ENCODE measurements around the gene PCP4.

The PCP4 gene

GRCh38 chr21:39924577-39925308 is 57.5 kb downstream of the PCP4 start:
- DNase-seq: no peak

GRCh38 chr21:39927304-39927886 is 60.2 kb downstream of the PCP4 start:
- no peak for DNase-seq

DNA sequence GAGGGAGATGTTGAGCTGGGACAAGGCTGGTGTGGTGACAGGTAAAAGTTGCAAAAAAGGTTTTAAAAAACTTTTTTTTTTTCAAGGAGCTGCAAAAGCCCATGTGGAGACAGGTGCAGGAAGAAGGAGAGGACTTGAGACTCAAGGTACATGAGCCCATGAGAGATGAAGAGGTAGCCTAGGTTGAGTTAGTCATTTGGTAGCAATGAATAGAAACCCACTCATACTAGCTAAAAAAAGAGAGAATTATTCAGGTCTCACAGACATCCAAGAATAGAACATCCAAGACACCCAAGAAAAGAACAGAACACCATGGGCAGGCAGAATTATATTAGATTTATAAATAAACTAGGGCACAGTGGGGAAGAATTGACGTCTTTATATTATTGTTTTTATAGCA is 65.1 kb downstream of the PCP4 start:
- no peak for DNase-seq

GRCh38 chr21:39934895-39935294 is 67.7 kb downstream of the PCP4 start:
- DNase-seq: no peak

DNA sequence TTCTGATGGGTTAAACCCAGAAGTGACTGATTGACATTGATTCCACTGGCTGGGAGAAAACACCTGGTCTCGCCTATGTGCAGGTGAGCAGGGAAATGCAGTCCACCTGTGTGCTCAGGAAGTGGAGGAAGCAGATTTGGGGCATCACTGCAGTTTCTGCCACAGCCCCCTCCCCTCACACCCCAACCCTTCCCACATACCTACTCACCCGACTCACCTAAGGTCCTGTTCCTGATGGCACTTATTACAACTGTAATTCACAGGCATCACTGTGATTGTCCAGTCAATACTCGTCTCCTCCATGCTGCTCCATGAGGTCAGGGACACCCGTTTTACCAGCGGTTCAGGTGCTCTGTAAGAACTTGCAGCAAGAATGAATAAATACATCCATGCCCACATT is 68.5 kb downstream of the PCP4 start:
- DNase-seq: no peak

DNA sequence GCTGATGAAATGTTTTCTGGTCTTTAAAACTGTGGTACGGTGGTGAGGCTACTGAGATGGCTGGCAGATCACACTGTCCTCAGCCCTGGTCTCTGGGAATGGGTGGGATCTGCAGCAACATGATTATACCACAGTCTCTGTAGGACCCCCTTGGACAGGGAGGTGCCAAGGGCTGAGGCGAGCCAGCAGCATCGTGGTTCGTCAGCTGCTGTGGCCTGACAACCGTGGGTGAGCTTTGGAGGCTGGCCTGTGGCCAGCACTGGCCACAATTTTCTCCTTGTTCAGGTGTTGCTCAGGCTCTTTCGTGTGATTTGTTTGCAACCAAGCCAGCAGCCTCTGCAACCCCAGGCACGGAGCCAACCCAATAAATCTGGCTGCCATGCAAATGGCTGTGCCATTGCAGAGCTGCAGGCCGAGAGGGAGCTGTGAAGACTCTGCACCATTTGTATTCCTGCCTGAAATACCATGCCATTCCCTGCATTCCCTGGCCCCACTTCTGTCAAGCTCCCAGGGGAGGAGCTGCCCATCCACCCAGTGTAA is 70.9 kb downstream of the PCP4 start:
- no peak for DNase-seq

GRCh38 chr21:39946199-39946598 is 79.0 kb downstream of the PCP4 start:
- no peak for DNase-seq

DNA sequence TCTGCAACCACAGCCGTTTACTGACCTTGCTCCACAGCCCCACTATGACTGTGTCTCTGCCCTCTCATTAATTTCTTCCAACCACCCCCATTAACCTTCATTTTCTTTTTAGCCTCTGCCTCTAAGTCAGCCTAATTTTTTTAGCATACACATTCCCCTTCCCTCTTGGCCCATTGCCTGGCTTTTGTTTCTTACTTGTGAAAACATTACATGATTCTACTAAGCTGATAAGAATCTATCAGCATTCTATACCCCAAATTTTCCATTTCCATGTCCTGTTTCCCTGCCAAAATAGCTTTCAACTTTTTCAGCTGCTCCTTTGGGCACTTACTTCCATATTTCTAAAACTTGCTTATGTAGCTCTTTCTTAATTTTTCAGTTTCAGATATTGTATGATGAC is 79.8 kb downstream of the PCP4 start:
- no peak for DNase-seq

- no peak for DNase-seq
These were observed 84.2 kb downstream of the PCP4 start for GRCh38 chr21:39951183-39952101.

DNA sequence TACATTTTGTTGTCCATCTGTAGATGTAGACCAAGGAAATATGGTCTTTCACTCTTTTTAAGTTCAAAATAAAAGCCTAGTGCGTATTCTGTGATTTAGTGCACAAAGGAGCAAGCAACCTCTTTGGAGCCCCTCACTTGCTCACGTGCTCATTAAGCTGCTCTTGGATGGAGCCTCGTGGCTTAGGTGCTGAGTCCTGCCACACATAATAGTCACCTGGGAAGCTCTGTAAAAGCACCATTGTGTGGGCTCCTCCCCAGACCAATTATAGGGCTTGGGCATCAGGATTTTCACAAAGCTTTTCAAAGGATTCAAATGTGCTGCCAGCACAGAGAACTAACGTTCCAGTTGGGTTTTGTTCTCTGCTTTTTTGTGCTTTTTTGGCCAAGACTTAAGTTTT is 85.0 kb downstream of the PCP4 start:
- DNase-seq: no peak

- DNase-seq: no peak
These were observed 87.3 kb downstream of the PCP4 start for GRCh38 chr21:39954570-39954969.

- DNase-seq: no peak
These were observed 88.1 kb downstream of the PCP4 start for GRCh38 chr21:39955326-39955725.

GRCh38 chr21:39956586-39956985 is 89.3 kb downstream of the PCP4 start:
- DNase-seq: no peak

- DNase-seq: no peak
These were observed 91.5 kb downstream of the PCP4 start for GRCh38 chr21:39958731-39959130.

DNA sequence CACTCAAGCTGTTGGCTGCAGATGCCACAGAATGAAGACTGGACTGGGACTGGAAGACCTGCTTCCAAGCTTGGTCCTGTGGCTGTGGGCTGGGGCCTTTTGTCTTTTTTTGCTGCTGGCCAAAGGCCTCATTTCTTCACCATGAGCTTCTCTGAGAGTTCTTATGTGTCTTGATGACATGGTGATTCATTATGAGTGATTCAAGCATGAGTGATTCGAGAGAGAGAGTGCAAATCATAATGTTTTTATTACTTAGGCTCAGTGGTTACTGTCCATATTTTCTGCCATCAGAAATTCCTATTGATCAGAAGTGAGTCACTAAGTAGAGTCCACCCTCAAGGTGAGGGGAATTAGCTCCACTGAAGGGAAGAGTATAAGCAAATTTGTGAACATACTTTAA is 94.0 kb downstream of the PCP4 start:
- DNase-seq: no peak

DNA sequence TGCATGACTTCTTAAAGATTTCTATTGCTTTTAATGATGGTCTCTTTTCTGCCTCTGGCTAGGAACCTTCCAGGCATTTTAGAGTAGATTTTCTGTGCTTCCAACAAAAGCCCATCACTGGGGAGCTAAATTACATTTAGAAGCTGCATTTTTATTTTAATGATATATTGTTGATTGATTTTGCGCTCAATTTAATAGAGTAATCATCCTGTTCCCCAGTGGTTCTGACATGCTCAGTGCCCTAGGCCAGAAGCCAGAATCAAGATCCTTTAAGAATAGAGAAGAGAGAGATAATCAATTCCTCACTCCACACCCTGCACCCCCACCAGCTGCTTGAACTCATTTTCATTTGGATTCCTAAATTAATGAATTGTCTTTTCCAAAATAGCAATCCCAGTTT is 97.8 kb downstream of the PCP4 start:
- DNase-seq: no peak

GRCh38 chr21:39966786-39967185 is 99.5 kb downstream of the PCP4 start:
- no peak for DNase-seq

GRCh38 chr21:39968010-39968409 is 100.8 kb downstream of the PCP4 start:
- DNase-seq: no peak

- no peak for DNase-seq
These were observed 102.6 kb downstream of the PCP4 start for GRCh38 chr21:39969691-39970364.

DNA sequence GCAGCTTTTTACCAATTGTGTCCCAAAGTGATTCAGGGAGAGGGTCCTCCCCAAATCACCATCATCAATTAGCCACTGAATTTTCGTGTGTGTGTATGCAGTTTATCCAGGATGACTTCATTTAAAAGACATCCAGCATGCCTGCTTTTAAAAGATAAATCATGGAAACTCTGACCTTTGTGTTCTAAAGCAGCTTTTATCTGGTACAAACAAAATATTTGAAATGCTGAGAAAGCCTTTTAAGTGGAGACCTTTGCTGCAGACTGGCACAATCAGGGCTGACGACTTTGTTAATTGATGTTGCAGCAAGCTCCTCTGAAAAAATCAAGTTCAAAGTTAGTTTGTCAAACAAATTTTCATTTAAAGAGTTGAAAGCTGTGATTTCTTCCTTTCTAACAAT is 104.7 kb downstream of the PCP4 start:
- DNase-seq: no peak

DNA sequence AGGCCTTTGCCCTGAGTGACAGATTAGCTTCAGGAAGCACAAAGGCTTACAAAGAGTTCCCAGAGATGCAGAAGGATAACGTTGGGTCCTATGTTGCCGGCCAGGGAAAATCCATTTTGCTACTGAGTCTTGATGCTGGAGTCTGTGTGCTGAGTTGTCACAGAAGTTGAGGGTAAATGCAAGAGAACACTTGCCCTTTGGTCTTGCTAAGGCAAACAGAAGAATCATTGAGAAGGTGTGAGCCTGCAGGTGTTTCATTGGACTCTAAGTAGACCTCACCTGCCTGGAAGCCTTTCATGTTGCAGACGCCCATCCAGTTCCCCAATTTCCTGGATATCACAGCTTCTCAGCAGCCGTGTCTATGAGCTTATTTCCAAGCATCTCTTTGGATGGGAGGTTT is 105.2 kb downstream of the PCP4 start:
- no peak for DNase-seq

GRCh38 chr21:39972976-39973770 is 105.9 kb downstream of the PCP4 start:
- DNase-seq: no peak

Measured in DMS 273 treated with DMSO at 0.1 percent for 48 hours (cell line).